AG10803 (cell line): ENCODE results near the gene SCYGR8.
"Not testable (repeated sequence)": the region's sequence is repeated elsewhere in the genome, so short reads cannot be mapped to it uniquely, and the experiment has no call there.

Source experiments
- DNase-seq: peaks from one replicate; pipeline ENCODE4 v3.0.0; 2010; ENCODE audit warnings: low read depth
- H3K4me3 ChIP-seq: 2 replicates; pipeline ENCODE4 v1.5.1; 2011; ENCODE audit warnings: mild to moderate bottlenecking, low read length, control low read depth
- TF ChIP-seq, protein P1 (sequence below): conservative IDR thresholded peaks from 2 replicates; pipeline ENCODE4 v1.5.1; 2011; ENCODE audit warnings: mild to moderate bottlenecking, low read length, control low read depth, inconsistent platforms

Gene SCYGR8

DNA sequence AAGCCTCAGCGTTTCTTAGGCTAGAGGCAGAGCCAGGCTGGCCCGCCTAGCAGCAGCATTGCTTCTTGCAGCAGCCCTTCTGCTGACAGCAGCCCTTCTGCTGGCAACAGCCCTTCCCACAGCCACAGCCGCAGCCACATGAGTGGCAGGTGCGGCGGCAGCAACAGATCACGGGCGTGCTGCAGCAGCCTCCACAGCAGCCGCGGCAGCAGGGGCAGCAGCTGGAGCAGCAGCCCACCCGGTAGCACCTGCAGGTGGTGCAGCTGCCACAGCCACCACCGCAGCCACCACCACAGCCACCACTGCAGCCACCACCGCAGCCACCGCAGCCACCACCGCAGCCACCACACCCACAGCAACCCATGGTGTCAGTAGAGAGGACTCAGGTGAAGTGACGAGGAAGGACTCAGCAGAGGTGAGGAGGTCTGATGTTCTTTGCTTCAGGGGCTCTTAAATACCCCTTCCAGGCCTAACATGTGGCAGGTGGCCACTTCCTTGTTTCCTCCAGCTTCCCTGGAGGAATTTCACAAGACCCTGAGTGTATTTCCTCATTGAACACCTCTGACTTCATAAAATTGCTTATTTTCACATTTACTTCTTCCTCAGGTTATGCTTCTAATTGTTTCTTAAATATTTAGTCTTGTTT lies 21.2 kb upstream of the SCYGR8 start, which contains the start of gene SCYGR6:
Gene SCYGR6 (minus strand): TSS at position 364 of the 646 bp plus-strand sequence. CDS start 0 bp downstream, at position 364.
- H3K4me3 ChIP-seq, result no peak within 1 kb of the TSS
- DNase-seq, result no peak
- TF ChIP-seq, protein P1, sequence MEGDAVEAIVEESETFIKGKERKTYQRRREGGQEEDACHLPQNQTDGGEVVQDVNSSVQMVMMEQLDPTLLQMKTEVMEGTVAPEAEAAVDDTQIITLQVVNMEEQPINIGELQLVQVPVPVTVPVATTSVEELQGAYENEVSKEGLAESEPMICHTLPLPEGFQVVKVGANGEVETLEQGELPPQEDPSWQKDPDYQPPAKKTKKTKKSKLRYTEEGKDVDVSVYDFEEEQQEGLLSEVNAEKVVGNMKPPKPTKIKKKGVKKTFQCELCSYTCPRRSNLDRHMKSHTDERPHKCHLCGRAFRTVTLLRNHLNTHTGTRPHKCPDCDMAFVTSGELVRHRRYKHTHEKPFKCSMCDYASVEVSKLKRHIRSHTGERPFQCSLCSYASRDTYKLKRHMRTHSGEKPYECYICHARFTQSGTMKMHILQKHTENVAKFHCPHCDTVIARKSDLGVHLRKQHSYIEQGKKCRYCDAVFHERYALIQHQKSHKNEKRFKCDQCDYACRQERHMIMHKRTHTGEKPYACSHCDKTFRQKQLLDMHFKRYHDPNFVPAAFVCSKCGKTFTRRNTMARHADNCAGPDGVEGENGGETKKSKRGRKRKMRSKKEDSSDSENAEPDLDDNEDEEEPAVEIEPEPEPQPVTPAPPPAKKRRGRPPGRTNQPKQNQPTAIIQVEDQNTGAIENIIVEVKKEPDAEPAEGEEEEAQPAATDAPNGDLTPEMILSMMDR, result no peak

DNA sequence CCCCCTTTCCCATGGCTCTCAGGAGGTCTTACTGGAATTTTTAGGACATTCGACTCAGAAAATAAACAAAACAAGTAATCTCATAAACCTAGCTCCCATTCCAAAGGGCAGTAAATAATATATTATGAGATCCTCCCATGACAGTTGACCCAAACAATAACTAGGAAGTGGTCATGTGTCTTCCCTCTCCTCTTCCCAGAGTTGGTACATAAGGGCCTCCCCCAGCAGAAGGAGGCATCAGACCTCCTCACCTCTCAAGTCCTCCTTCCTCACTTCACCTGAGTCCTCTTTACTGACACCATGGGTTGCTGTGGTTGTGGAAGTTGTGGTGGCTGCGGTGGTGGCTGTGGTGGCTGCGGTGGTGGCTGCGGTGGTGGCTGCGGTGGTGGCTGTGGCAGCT lies 17.7 kb upstream of the SCYGR8 start, which contains the start of gene SCYGR7:
Gene SCYGR7 (plus strand): TSS at position 301 of the 400 bp plus-strand sequence. CDS start 0 bp downstream, at position 301.
- TF ChIP-seq, protein P1, result no peak
- H3K4me3 ChIP-seq, result no peak within 1 kb of the TSS
- no peak for DNase-seq

DNA sequence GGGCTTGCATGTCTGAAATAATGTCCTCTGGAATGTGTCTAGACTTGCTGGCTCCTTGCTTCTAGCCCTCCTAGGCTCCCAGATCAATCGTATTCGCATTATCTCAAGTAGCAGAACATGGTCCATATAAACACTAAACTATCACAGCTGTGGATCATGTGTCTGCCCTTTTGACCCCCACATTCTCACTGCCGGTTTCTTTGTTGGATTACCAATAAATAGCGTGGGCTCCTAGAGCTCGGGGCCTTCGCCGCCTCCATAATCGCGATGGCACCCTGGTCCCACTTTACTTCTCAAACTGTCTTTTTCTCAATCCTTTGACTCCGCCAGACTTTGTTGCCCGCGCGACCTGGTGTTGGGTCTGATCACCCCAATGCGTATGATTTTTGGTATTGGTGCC lies 6.3 kb upstream of the SCYGR8 start:
- TF ChIP-seq, protein P1, result no peak
- no peak overlapping the region for H3K4me3 ChIP-seq
- no peak for DNase-seq

DNA sequence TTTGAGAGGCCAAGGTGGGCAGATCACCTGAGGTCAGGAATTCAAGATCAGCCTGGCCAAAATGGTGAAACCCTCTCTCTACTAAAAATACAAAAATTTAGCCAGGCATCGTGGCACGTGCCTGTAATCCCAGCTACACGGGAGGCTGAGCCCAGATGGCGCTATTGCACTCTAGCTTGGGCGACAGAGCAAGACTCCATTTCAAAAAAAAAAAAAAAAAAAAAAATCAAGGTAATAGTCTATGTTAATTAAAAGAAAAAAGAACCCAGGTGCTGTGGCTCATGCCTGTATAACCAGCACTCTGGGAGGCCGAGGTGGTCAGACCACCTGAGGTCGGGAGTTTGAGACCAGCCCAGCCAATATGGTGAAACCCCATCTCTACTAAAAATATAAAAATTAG lies 5.0 kb upstream of the SCYGR8 start:
- not testable (repeated sequence) for H3K4me3 ChIP-seq, DNase-seq

DNA sequence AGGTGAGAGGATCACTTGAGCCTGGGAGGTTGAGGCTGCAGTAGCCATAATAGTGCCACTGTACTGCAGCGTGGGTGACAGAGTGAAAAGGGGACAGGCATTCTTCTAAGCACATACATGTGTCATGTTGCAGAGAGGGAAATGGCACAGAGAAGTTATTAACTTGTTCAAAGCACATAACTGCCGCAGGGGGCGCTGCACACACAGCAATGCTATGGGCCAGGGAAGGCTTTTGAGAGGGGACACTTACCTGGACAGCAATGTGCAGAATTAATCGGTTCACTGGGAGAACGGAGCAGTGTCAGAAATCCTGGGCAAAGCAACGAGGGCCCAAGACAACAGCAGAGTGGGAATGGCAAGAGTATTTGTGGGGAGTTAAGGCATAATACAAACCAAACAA lies 2.4 kb downstream of the SCYGR8 start:
- TF ChIP-seq, protein P1, result peak; percentile 25; the same call in 1 of the 2 replicates

DNA sequence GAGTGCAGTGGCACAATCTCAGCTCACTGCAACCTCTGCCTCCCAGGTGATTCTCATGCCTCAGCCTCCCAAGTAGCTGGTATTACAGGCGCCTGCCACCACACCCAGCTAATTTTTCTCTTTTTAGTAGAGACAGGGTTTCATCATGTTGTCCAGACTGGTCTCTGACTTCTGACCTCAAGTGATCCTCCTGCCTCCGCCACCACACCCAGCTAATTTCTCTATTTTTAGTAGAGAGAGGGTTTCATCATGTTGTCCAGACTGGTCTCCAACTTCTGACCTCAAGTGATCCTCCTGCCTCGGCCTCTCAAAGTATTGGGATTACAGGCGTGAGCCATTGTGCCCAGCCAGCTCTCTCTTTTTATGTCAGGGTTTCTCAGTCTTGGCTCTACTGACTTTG lies 10.6 kb downstream of the SCYGR8 start:
- DNase-seq, H3K4me3 ChIP-seq: not testable (repeated sequence)

More for the DNA sequence above, 2.4 kb downstream of the SCYGR8 start:
- H3K4me3 ChIP-seq, result no peak overlapping the region
- DNase-seq, result no peak

DNA sequence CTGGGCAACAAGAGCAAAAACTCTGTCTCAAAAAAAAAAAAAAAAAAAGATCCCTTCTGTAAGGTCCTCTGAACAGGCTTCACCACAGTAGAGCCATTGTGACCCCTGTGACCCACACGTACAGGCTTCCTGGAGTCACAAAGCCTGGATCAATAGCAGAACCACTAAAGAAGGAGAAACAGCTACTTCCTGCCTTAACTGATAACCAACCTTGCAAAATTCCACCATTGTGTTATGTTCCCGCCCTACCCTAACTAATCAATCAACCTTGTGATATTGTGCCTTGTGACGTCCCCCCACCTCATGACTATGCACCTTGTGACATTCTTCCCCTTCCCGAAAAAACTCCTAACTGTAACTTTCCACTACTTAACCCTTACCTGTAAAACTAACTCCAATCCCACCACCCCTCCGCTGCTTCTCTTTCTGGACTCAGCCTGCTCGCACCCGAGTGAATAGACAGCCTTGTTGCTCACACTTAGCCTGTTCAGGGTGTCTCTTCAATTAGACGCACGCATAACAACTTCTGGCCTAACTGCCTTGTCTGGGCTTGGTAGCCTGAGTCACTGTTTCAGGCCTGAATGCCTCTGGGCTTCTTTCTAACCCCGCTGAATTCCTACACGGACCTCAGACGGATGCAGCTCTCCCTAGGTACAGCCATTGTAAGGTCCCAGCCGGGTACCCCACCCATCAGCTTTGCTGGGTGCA lies 13.9 kb downstream of the SCYGR8 start:
- no peak for DNase-seq
- TF ChIP-seq, protein P1, result no peak
- H3K4me3 ChIP-seq, result no peak overlapping the region

DNA sequence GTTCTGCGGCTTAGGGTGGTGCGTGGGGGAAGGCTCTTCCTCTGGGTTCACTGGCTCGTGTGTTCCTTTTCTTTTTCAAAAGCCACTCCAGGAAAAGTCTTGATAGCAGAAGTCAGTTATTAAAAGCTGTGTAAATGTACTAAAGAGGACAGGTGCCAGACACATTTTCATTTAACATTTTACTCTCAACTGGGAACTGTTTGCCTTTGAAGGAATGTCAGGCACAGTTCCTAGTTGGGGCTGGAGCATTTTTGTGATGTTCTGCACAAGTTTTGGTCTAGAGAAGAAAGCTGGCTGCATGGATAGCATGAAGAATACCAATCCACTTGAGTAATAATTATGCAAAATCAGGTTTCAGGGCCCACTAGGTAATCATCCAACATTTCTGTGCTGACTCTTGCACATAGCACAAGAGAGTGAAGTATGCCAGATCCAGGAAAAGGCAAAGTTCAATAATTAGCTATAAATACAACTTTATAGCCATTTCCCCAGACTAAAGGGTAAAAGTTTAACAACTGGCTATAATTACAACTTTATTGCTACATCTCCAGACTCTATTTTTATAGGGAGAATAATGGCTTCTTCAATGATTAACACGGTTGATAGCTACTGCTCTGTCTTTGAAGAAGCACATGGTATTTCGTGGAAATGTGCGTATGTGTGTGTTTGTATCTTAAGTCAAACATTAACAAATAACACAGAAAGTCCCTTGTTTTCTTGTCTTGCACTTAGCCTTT lies 16.2 kb downstream of the SCYGR8 start:
- TF ChIP-seq, protein P1, result no peak
- H3K4me3 ChIP-seq, result no peak overlapping the region
- DNase-seq, result peak; percentile 33
